A549 (cell line): ENCODE measurements around the gene CEP250.

Experiments
- HDAC2 ChIP-seq: fragments of 200-600 bp; sonication (generic); IDR thresholded peaks from 2 replicates; pipeline ENCODE4 v1.6.1; 2016
- POLR2A ChIP-seq: IDR thresholded peaks from 2 replicates; pipeline ENCODE4 v1.6.1; 2012; ENCODE audit warnings: mild to moderate bottlenecking, low read length
- RFX5 ChIP-seq: fragments of 450-650 bp; IDR thresholded peaks from 2 replicates; pipeline ENCODE4 v1.7.1; 2014; ENCODE audit warnings: antibody characterized with exemption, mild to moderate bottlenecking, moderate library complexity
- SMC3 ChIP-seq: fragments of >200 bp; sonication (Bioruptor Twin); formaldehyde crosslinking; IDR thresholded peaks from 3 replicates; pipeline ENCODE4 v1.6.1; 2018; ENCODE audit warnings: inconsistent platforms
- ZFP36 ChIP-seq: fragments of 450-650 bp; IDR thresholded peaks from 2 replicates; pipeline ENCODE4 v1.6.1; 2014; ENCODE audit warnings: borderline replicate concordance; ENCODE audit not compliant: partially characterized antibody
- TF ChIP-seq, protein P1 (sequence below): fragments of >200 bp; sonication (Bioruptor Twin); formaldehyde crosslinking; IDR thresholded peaks from 3 replicates; pipeline ENCODE4 v1.5.1; 2016

DNA sequence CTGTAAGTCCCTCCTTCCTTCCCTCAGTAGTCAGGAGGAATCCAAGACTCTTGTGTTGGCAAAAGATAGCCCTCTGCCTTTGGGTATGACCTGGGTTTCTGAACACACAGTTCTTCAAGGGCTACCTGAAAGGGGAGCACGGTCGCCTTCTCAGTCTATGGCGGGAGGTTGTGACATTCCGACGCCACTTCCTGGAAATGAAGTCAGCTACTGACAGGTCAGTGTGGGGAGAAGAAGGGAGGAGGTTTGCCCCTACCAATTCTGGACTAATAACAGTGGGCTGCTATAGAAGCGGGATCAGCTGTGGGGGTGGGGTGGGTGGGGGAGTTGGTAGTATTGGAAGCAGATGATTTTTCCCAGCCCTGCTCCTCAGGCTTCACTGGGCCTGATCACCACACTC, 11.5 kb downstream of the CEP250 start:
- TF ChIP-seq POLR2A (no peak), HDAC2 (no peak), ZFP36 (no peak), RFX5 (no peak), SMC3 (no peak)
- TF ChIP-seq, protein P1, sequence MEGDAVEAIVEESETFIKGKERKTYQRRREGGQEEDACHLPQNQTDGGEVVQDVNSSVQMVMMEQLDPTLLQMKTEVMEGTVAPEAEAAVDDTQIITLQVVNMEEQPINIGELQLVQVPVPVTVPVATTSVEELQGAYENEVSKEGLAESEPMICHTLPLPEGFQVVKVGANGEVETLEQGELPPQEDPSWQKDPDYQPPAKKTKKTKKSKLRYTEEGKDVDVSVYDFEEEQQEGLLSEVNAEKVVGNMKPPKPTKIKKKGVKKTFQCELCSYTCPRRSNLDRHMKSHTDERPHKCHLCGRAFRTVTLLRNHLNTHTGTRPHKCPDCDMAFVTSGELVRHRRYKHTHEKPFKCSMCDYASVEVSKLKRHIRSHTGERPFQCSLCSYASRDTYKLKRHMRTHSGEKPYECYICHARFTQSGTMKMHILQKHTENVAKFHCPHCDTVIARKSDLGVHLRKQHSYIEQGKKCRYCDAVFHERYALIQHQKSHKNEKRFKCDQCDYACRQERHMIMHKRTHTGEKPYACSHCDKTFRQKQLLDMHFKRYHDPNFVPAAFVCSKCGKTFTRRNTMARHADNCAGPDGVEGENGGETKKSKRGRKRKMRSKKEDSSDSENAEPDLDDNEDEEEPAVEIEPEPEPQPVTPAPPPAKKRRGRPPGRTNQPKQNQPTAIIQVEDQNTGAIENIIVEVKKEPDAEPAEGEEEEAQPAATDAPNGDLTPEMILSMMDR: no peak
